ENCODE results near the gene CCDC78.

CCDC78 gene

DNA sequence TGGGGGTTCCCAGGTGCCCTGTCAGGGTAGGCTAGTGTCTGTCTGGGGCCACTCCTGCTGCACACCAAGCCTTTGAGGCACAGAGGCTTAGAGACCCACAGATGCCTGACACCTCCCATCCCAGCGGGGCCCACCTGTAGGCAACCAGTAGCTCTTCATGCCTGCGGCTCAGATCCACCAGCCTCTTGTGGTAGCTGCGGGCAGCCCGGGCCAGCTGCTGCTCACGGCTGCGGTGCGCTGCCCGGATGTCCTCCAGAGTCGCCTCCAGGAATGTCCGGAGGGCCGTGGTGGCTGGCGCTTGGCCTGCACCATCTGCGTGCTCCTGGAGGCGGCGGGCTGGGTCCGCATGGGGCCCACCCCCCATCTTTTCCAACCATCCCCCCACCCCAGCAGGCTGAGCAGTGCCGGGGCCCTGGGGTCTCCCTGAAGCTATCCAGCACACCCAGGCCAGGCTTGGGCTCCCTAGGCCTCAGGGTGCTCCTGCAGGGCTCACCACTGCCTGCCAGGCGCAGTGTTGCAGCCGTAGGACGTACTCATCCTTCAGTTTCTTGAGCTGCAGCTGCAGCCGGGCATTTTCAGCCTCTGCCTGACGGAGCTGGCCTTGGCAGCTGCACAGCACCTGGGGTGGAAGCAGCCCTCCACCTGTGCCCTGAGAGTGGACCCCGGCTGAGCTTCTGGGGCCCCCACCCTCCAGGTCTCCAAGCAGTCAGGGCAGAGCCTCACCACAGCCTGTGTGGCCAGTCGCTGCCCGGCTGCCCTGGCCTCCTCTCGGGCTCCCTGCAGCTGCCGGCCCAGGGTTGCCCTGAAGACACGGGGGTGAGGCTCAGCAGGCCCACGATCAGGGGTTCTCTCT lies 1.8 kb downstream of the CCDC78 start:
- Mint-ChIP-seq H3K36me3 (no peaks in the 10 kb centered on the region), H3K9me3 (no peaks in the 10 kb centered on the region), H3K4me1 (peaks cover 6% of the 10 kb centered on the region), H3K4me3 (no peak overlapping the region), H3K27me3 (no peaks in the 10 kb centered on the region), H3K27ac (no peak overlapping the region)

- H3K4me1 Mint-ChIP-seq: peaks cover 11% of the 10 kb centered on the region
- no peaks in the 10 kb centered on the region for H3K9me3 Mint-ChIP-seq
- no peaks in the 10 kb centered on the region for H3K27me3 Mint-ChIP-seq
- no peaks in the 10 kb centered on the region for H3K36me3 Mint-ChIP-seq
- no peak overlapping the region for H3K4me3 Mint-ChIP-seq
- no peak overlapping the region for H3K27ac Mint-ChIP-seq
Measured at GRCh38 chr16:723695-724094, 2.5 kb downstream of the CCDC78 start.

DNA sequence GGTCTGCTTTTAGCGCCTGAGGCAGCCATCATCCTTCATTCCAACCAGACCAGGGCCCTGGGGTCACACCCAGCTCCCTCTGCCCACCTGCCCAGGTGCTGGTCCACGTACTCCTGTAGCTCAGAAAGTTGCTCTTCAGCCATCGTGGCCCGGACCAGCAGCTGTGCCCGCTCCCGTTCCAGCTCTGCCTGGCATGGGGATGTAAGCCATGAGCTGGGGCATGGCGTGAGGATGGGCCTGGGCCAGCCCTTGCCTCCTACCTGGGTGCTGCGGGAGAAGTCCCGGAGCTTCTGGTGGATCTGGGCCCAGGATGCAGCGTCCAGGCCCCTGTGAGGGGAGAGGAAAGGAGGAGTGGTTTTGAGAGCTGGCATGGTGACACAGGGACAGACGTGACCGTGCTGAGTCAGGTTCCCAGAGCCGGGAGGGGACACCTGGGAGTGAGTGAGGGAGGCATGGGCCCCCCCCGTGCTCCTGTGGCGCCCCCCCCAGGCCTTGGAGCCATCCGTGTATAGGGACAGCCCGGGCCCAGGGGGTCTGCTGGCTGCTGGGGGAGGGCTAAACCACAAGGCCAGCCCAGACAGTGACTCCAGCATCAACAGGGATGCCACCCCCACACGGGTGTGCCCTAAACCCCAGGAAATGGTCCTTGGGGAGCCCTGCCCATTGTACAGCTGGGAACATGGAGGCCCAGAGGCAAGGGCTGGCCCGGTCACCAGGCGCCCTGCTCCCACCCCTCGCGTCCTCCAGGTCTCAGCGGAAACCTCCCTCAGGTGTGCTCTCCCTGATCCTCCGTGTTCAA lies 3.2 kb downstream of the CCDC78 start:
- H3K4me3 Mint-ChIP-seq: peak overlapping the region; percentile 36
- H3K9me3 Mint-ChIP-seq: no peaks in the 10 kb centered on the region
- H3K36me3 Mint-ChIP-seq: no peaks in the 10 kb centered on the region
- no peak overlapping the region for H3K27ac Mint-ChIP-seq
- H3K27me3 Mint-ChIP-seq: no peaks in the 10 kb centered on the region
- peaks cover 11% of the 10 kb centered on the region for H3K4me1 Mint-ChIP-seq

DNA sequence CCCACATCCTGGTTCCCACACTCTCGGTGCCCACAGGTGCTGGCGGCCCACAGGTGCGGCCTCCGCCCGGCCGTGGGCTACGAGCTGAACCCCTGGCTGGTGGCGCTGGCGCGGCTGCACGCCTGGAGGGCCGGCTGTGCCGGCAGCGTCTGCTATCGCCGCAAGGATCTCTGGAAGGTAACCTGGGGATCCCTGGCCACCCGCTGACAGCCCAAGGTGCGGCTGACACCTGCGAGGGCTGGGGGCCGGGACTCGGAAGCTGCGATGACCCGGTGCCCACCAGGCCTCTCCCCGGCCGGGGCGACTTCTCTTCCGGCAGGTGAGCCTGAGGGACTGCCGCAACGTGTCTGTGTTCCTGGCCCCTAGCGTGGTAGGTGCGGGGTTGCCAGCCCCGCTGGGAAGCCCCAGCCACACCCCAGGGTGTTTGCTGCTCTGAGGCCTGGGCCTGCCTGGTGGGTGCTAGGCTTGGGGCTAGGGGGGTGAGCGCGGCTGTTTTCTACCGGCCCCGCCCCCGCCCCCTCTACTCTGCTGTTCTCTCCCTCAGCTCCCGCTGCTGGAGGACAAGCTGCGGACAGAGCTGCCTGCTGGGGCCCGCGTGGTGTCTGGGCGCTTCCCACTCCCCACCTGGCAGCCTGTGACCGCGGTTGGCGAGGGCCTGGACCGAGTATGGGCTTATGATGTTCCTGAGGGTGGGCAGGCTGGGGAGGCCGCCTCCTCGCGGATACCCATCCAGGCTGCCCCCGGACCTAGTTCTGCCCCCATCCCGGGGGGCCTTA lies 4.3 kb downstream of the CCDC78 start:
- H3K36me3 Mint-ChIP-seq: no peaks in the 10 kb centered on the region
- no peaks in the 10 kb centered on the region for H3K27me3 Mint-ChIP-seq
- H3K27ac Mint-ChIP-seq: no peak overlapping the region

GRCh38 chr16:720990-721764 lies 5.1 kb downstream of the CCDC78 start, which contains the start of gene ANTKMT:
Gene ANTKMT (plus strand): TSS chr16:721146. CDS start chr16:721275, 129 bp downstream.
- H3K4me3 Mint-ChIP-seq: peak within 1 kb of the TSS; percentile 82
- H3K36me3 Mint-ChIP-seq: no peaks in the 10 kb centered on the region
- H3K27ac Mint-ChIP-seq: peak within 1 kb of the TSS; percentile 62
- peaks cover 14% of the 10 kb centered on the region for H3K4me1 Mint-ChIP-seq
- peaks cover 2% of the 10 kb centered on the region for H3K27me3 Mint-ChIP-seq
- H3K9me3 Mint-ChIP-seq: no peaks in the 10 kb centered on the region

More for the DNA sequence above, 4.3 kb downstream of the CCDC78 start:
- Mint-ChIP-seq H3K4me3 (peak overlapping the region; percentile 70), H3K9me3 (no peaks in the 10 kb centered on the region), H3K4me1 (peaks cover 11% of the 10 kb centered on the region)

GRCh38 chr16:720447-720989 lies 5.7 kb downstream of the CCDC78 start:
- Mint-ChIP-seq H3K27ac (peak overlapping the region; percentile 62), H3K27me3 (peaks cover 2% of the 10 kb centered on the region), H3K4me1 (peaks cover 15% of the 10 kb centered on the region), H3K36me3 (no peaks in the 10 kb centered on the region), H3K9me3 (no peaks in the 10 kb centered on the region), H3K4me3 (peak overlapping the region; percentile 82)

GRCh38 chr16:719815-720446 lies 6.3 kb downstream of the CCDC78 start:
- H3K4me3 Mint-ChIP-seq: peak overlapping the region; percentile 82
- H3K4me1 Mint-ChIP-seq: peaks cover 15% of the 10 kb centered on the region
- H3K36me3 Mint-ChIP-seq: no peaks in the 10 kb centered on the region
- H3K9me3 Mint-ChIP-seq: no peaks in the 10 kb centered on the region
- peaks cover 2% of the 10 kb centered on the region for H3K27me3 Mint-ChIP-seq
- H3K27ac Mint-ChIP-seq: peak overlapping the region; percentile 23

- Mint-ChIP-seq H3K4me1 (peaks cover 15% of the 10 kb centered on the region), H3K9me3 (no peaks in the 10 kb centered on the region), H3K36me3 (no peaks in the 10 kb centered on the region), H3K4me3 (peak overlapping the region; percentile 52), H3K27ac (no peak overlapping the region), H3K27me3 (peaks cover 2% of the 10 kb centered on the region)
Measured at GRCh38 chr16:718922-719321, 7.3 kb downstream of the CCDC78 start.

- Mint-ChIP-seq H3K36me3 (no peaks in the 10 kb centered on the region), H3K27ac (no peak overlapping the region), H3K4me1 (peaks cover 15% of the 10 kb centered on the region), H3K9me3 (no peaks in the 10 kb centered on the region), H3K27me3 (peaks cover 2% of the 10 kb centered on the region), H3K4me3 (no peak overlapping the region)
Measured at GRCh38 chr16:718389-718788, 7.9 kb downstream of the CCDC78 start.

DNA sequence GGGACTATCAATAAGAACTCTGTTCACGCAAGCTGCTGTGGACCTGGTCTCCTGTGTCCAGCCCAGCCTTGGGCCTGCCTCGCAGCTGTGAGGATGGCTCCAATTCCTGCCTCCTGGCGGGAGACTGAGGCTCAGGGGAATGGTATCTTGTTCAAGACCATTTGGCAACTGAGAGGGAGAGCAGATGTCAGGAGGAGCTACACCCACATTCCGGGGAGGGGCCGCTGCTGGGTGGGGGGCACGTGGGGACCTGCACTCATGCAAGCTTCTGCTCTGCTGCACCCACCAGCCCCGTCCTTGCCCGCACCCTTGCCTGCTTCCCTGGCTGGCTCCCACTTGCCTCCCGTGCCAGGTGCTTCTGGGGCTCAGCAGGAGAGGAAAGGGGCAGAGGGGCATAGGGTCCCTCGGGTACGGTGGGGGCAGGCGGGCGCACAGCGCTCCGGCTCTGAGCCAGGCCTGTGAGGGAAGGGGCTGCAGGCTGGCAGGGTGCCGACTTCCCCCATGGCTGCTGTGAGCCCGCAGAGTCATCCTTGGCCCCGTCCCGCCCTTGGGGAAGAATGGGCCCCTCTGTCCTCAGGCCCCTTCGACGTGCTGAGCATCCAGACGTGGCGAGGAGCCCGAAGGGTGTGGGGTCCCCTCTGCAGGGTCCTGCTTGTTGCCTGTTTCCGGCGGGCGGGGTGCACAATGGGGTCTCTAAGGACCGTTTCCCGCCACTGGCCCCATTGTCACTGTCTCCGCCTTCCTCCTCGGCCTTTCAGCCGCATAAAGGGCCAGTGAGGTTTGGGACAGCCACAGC lies 8.6 kb downstream of the CCDC78 start:
- H3K9me3 Mint-ChIP-seq: no peaks in the 10 kb centered on the region
- H3K27me3 Mint-ChIP-seq: peaks cover 2% of the 10 kb centered on the region
- no peak overlapping the region for H3K27ac Mint-ChIP-seq
- H3K4me1 Mint-ChIP-seq: peaks cover 15% of the 10 kb centered on the region
- H3K36me3 Mint-ChIP-seq: no peaks in the 10 kb centered on the region
- no peak overlapping the region for H3K4me3 Mint-ChIP-seq

DNA sequence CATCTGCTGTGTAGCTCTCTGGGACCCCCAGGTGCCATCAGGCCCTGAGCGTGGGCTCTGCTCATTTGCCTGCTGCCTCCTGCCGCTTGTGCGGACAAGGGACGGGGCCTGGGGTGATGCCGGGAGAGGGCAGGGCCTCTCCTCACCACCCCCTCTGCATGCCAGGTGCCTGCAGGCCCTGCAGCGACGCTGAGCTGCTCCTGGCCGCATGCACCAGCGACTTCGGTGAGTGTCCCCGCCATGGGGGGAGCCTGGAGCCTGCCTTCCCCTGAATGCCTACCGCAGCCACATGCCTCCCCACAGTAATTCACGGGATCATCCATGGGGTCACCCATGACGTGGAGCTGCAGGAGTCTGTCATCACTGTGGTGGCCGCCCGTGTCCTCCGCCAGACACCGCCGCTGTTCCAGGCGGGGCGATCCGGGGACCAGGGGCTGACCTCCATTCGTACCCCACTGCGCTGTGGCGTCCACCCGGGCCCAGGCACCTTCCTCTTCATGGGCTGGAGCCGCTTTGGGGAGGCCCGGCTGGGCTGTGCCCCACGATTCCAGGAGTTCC lies 9.4 kb downstream of the CCDC78 start:
- Mint-ChIP-seq H3K4me3 (no peak overlapping the region), H3K27me3 (peaks cover 2% of the 10 kb centered on the region)

DNA sequence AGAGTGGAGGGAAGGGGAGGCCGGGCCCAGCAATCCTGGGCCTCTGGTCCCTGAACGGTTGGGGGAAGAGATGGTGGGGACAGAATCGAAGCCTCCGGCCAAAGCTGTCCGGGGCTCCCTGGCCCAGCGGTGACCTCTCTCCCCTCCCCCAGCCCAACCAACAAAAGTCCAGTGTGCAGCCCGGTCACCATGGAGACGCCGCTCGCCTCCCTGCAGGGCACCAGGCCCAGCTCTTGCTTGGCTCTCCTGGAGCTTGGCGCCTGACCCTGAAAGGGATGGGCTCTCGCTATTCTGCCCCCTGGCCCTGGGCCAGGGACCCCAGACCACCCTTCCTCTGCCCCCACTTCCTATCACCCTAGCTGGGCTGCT lies 10.1 kb downstream of the CCDC78 start:
- Mint-ChIP-seq H3K27ac (no peak overlapping the region), H3K4me1 (peaks cover 15% of the 10 kb centered on the region), H3K27me3 (peaks cover 3% of the 10 kb centered on the region)

More for the DNA sequence above, 9.4 kb downstream of the CCDC78 start:
- Mint-ChIP-seq H3K9me3 (no peaks in the 10 kb centered on the region), H3K4me1 (peaks cover 15% of the 10 kb centered on the region), H3K27ac (no peak overlapping the region), H3K36me3 (no peaks in the 10 kb centered on the region)

DNA sequence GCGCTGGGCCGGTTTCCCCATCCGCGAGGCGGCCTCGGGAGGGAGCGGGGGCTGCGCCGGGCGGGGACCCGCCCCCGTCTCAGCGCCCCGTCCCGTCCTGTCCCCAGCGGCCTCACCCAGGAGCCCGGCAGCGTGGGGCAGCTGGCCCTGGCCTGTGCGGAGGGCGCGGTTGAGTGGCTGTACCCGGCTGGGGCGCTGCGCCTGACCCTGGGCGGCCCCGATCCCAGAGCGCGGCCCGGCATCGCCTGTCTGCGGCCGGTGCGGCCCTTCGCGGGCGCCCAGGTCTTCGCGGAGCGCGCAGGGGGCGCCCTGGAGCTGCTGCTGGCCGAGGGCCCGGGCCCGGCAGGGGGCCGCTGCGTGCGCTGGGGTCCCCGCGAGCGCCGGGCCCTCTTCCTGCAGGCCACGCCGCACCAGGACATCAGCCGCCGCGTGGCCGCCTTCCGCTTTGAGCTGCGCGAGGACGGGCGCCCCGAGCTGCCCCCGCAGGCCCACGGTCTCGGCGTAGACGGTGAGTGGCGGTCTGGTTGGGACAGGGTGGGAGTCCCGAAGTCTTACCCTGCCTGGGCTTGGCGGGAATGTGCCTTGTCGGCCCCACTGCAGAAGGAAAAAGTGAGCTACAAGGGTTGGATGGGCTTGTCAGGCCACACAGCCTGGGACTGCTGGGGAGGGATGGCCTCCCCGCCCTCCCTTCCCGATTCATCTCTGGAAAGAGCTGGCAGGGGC lies 10.6 kb downstream of the CCDC78 start:
- Mint-ChIP-seq H3K9me3 (no peaks in the 10 kb centered on the region), H3K27me3 (peaks cover 4% of the 10 kb centered on the region), H3K36me3 (no peaks in the 10 kb centered on the region), H3K4me3 (peak overlapping the region; percentile 66), H3K4me1 (peaks cover 15% of the 10 kb centered on the region), H3K27ac (no peak overlapping the region)

More for the DNA sequence above, 10.1 kb downstream of the CCDC78 start:
- Mint-ChIP-seq H3K4me3 (peak overlapping the region; percentile 66), H3K36me3 (no peaks in the 10 kb centered on the region), H3K9me3 (no peaks in the 10 kb centered on the region)
